GM18870 (cell line): ENCODE measurements around the gene FBLN5.
"Not testable (repeated sequence)": the region's sequence is repeated elsewhere in the genome, so short reads cannot be mapped to it uniquely, and the experiment has no call there.

ENCODE experiments used
- ATAC-seq: cut with Tn5 transposase; IDR thresholded peaks from one replicate; pipeline ENCODE4 v1.9.1; 2021; ENCODE audit warnings: moderate library complexity; ENCODE audit not compliant: unreplicated experiment

FBLN5 gene

GRCh38 chr14:91867316-91867988, 80.0 kb downstream of the FBLN5 start, which contains the start of gene TC2N:
Gene TC2N, minus strand, starts transcription at chr14:91867536. Its CDS starts 53,767 bp downstream, at chr14:91813769.
- ATAC-seq = no peak

- ATAC-seq = no peak
Measured at GRCh38 chr14:91866511-91867295, 80.8 kb downstream of the FBLN5 start.

- no peak for ATAC-seq
Measured at GRCh38 chr14:91866061-91866460, 81.4 kb downstream of the FBLN5 start.

GRCh38 chr14:91862417-91862816, 85.1 kb downstream of the FBLN5 start:
- ATAC-seq = no peak

GRCh38 chr14:91861091-91861490, 86.4 kb downstream of the FBLN5 start:
- ATAC-seq = no peak

- ATAC-seq = no peak
Measured at GRCh38 chr14:91860238-91860637, 87.3 kb downstream of the FBLN5 start.

- ATAC-seq = peak; percentile 77
Measured at GRCh38 chr14:91858536-91859275, 88.8 kb downstream of the FBLN5 start.

GRCh38 chr14:91857614-91858013, 89.9 kb downstream of the FBLN5 start:
- ATAC-seq = no peak

- ATAC-seq = no peak
Measured at GRCh38 chr14:91854327-91854934, 93.1 kb downstream of the FBLN5 start.

- no peak for ATAC-seq
Measured at GRCh38 chr14:91851563-91851962, 95.9 kb downstream of the FBLN5 start.

- no peak for ATAC-seq
Measured at GRCh38 chr14:91848504-91849001, 98.9 kb downstream of the FBLN5 start.

- no peak for ATAC-seq
Measured at GRCh38 chr14:91847693-91848092, 99.8 kb downstream of the FBLN5 start.

GRCh38 chr14:91845652-91846051, 101.8 kb downstream of the FBLN5 start:
- ATAC-seq = no peak

GRCh38 chr14:91845056-91845455, 102.4 kb downstream of the FBLN5 start:
- ATAC-seq = not testable (repeated sequence)

GRCh38 chr14:91844029-91844428, 103.5 kb downstream of the FBLN5 start:
- no peak for ATAC-seq

- no peak for ATAC-seq
Measured at GRCh38 chr14:91843437-91843836, 104.1 kb downstream of the FBLN5 start.

GRCh38 chr14:91841065-91841464, 106.4 kb downstream of the FBLN5 start:
- no peak for ATAC-seq

- ATAC-seq = no peak
Measured at GRCh38 chr14:91839749-91840148, 107.7 kb downstream of the FBLN5 start.

GRCh38 chr14:91837076-91837475, 110.4 kb downstream of the FBLN5 start:
- ATAC-seq = no peak

- no peak for ATAC-seq
Measured at GRCh38 chr14:91835920-91836843, 111.3 kb downstream of the FBLN5 start.
